Activated naive CD4-positive, alpha-beta T cell (primary cell): ENCODE measurements around the gene SSX2.
"Not testable (repeated sequence)": the region's sequence is repeated elsewhere in the genome, so short reads cannot be mapped to it uniquely, and the experiment has no call there.

Experiments used
- DNase-seq, 4 experiments: peaks; one replicate each; lab custom pipeline; 2025; lab: John Stamatoyannopoulos, UW

Gene SSX2

GRCh38 chrX:52707078-52707477 lies at the start of gene SSX2:
TSS of gene SSX2 (minus strand) at chrX:52707178. CDS start at chrX:52705749, 1,429 bp downstream.
- DNase-seq: not testable (repeated sequence)

- DNase-seq: not testable (repeated sequence)
Observed at GRCh38 chrX:52750952-52751351, 44.0 kb upstream of the SSX2 start, which contains the start of gene SSX2B. TSS of gene SSX2B (plus strand) at chrX:52751252. CDS start at chrX:52752681, 1,429 bp downstream.

GRCh38 chrX:52692034-52692433 lies 14.9 kb downstream of the SSX2 start:
- not testable (repeated sequence) for DNase-seq

GRCh38 chrX:52662218-52662617 lies 44.8 kb downstream of the SSX2 start:
- DNase-seq: not testable (repeated sequence)

GRCh38 chrX:52655475-52655874 lies 51.5 kb downstream of the SSX2 start:
- DNase-seq: not testable (repeated sequence)

- not testable (repeated sequence) for DNase-seq
Observed at GRCh38 chrX:52654800-52655199, 52.2 kb downstream of the SSX2 start, which contains the start of gene SSX7. TSS of gene SSX7 (minus strand) at chrX:52654900. CDS start at chrX:52653472, 1,428 bp downstream.

GRCh38 chrX:52650676-52651075 lies 56.3 kb downstream of the SSX2 start:
- DNase-seq: not testable (repeated sequence)

- not testable (repeated sequence) for DNase-seq
Observed at GRCh38 chrX:52648956-52649355, 58.0 kb downstream of the SSX2 start.
